CD4-positive, alpha-beta memory T cell (primary cell): Measurements from ENCODE around the gene ZNF148. TPM values are rescaled to one million over a fixed set of nuclear protein-coding genes. Genes with fewer than 3 reads are reported as not detected.
A peak's percentile ranks its signal among the peaks of the same experiment; 100 is the strongest.

Source experiments
- CTCF ChIA-PET: fragments of 350-600 bp; sonication (Branson Sonifier 250); formaldehyde crosslinking; loops from one replicate; lab custom pipeline; 2021; ENCODE audit warnings: inconsistent platforms; ENCODE audit not compliant: partially characterized antibody; lab: Charles Lee
- POLR2A ChIA-PET: fragments of 350-600 bp; sonication (Branson Sonifier 250); formaldehyde crosslinking; loops from one replicate; lab custom pipeline; 2021; ENCODE audit not compliant: partially characterized antibody; lab: Charles Lee
- DNase-seq, 5 donors: peaks; one replicate each; pipeline versions ENCODE4 v3.0.0 to v3.0.0-alpha.2; 2020 to 2022; ENCODE audit warnings: mixed read lengths in 1 of 5
- H3K27ac ChIP-seq: one replicate; pipeline ENCODE4 v1.7.0; 2013; ENCODE audit warnings: low read depth, low read length
- H3K27me3 ChIP-seq: 2 replicates; pipeline ENCODE4 v1.7.0; 2013; ENCODE audit warnings: mild to moderate bottlenecking, low read length, moderate library complexity; ENCODE audit not compliant: insufficient read depth
- H3K36me3 ChIP-seq: 2 replicates; pipeline ENCODE4 v1.7.0; 2013; ENCODE audit warnings: mild to moderate bottlenecking, low read length, moderate library complexity; ENCODE audit not compliant: insufficient read depth
- H3K4me1 ChIP-seq: 2 replicates; pipeline ENCODE4 v1.7.0; 2013; ENCODE audit warnings: mild to moderate bottlenecking, low read length, moderate library complexity; ENCODE audit not compliant: insufficient read depth
- H3K4me3 ChIP-seq, 2 donors: one replicate each; pipeline ENCODE4 v1.7.0; 2013; ENCODE audit warnings: low read length in 2 of 2, mild to moderate bottlenecking in 1 of 2
- H3K9me3 ChIP-seq, 2 donors: one replicate each; pipeline ENCODE4 v1.7.0; 2013; ENCODE audit warnings: low read length in 2 of 2, control low read depth in 1 of 2; ENCODE audit not compliant: control insufficient read depth in 1 of 2
- H3K27ac Mint-ChIP-seq, 7 donors: one replicate each; pipeline ENCODE4 v1.8.0; 2020 to 2021; ENCODE audit warnings: mixed read lengths in 7 of 7, mild to moderate bottlenecking in 6 of 7, inconsistent platforms in 3 of 7, moderate library complexity in 3 of 7
- H3K27me3 Mint-ChIP-seq, 2 donors: one replicate each; pipeline ENCODE4 v1.8.0; 2020 to 2021; ENCODE audit warnings: mixed read lengths in 2 of 2
- H3K36me3 Mint-ChIP-seq, 2 donors: one replicate each; pipeline ENCODE4 v1.8.0; 2020 to 2021; ENCODE audit warnings: mixed read lengths in 2 of 2, inconsistent platforms in 1 of 2, mild to moderate bottlenecking in 1 of 2
- H3K4me1 Mint-ChIP-seq, 4 donors: one replicate each; pipeline ENCODE4 v1.8.0; 2020 to 2021; ENCODE audit warnings: mixed read lengths in 4 of 4, mild to moderate bottlenecking in 1 of 4
- H3K4me3 Mint-ChIP-seq, 8 donors: one replicate each; pipeline ENCODE4 v1.8.0; 2020 to 2021; ENCODE audit warnings: mixed read lengths in 8 of 8, mild to moderate bottlenecking in 7 of 8, moderate library complexity in 6 of 8, inconsistent platforms in 3 of 8
- H3K9me3 Mint-ChIP-seq, 8 donors: one replicate each; pipeline ENCODE4 v1.8.0; 2020 to 2021; ENCODE audit warnings: mixed read lengths in 8 of 8, mild to moderate bottlenecking in 5 of 8, inconsistent platforms in 3 of 8, moderate library complexity in 1 of 8
- intact Hi-C: fragments of 100-400 bp; cut with micrococcal nuclease; formaldehyde crosslinking; loops from one replicate; pipeline ENCODE4 v1.15.1; 2023
- polyA plus RNA-seq, 2 donors: library from polyadenylated mRNA; unstranded; fragments of 300-500 nt; fragmentation: Illumina TruSeq; gene quantifications; one replicate each; pipeline ENCODE4 v1.2.3, GENCODE V29; 2021
- total RNA-seq, 2 experiments: library from RNA; stranded (reverse); gene quantifications; one replicate each; pipeline ENCODE4 v1.2.3, GENCODE V29; 2021

The ZNF148 gene
- total and polyA plus RNA-seq, 4 experiments from 2014 or later = 60.6 to 74.7 (median 64.0) TPM

DNA sequence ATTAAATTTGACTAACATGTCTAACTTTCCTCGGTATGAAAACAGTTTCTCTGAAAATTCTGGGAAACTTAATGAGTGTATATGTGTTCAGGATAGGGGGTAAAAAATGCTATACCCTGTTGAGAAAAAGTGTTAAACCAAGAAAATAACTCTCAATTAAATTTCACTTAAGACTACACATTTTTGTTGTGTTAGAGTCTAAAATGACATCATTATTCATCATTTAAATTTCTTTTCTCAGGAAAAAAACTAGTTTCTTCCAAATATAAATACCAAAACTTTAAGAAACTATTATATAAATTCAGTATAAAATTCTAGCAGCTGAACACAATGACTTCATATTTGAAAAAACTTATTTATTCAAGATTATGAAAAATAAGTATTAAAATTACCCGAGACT, 52.2 kb downstream of the ZNF148 start:
- no peak overlapping the region for H3K4me3 ChIP-seq
- ChIA-PET CTCF (no interaction called here), POLR2A (no interaction called here)
- intact Hi-C loops = no loop called here
- Mint-ChIP-seq H3K27me3 (no peaks in the 10 kb centered on the region), H3K27ac (no peak overlapping the region), H3K4me1 (peaks cover 0 to 6% (median 2%) of the 10 kb centered on the region in 4 donors), H3K36me3 (peaks cover 28 to 43% of the 10 kb centered on the region in 2 donors), H3K9me3 (peaks cover 0 to 15% (median 8%) of the 10 kb centered on the region in 8 donors), H3K4me3 (no peak overlapping the region)
- H3K9me3 ChIP-seq = no peaks in the 10 kb centered on the region
- no peaks in the 10 kb centered on the region for H3K27me3 ChIP-seq
- peaks cover 22% of the 10 kb centered on the region for H3K36me3 ChIP-seq
- no peak overlapping the region for H3K27ac ChIP-seq
- no peaks in the 10 kb centered on the region for H3K4me1 ChIP-seq
- DNase-seq = no peak

- Histone ChIP-seq H3K4me1 (no peaks in the 10 kb centered on the region), H3K4me3 (no peak overlapping the region), H3K27ac (no peak overlapping the region), H3K9me3 (no peaks in the 10 kb centered on the region), H3K27me3 (no peaks in the 10 kb centered on the region), H3K36me3 (peaks cover 22% of the 10 kb centered on the region)
- intact Hi-C loops = no loop called here
- Mint-ChIP-seq H3K4me1 (peaks cover 0 to 6% (median 2%) of the 10 kb centered on the region in 4 donors), H3K4me3 (no peak overlapping the region), H3K27ac (peak overlapping the region in 1 of 7 donors; percentile 42), H3K27me3 (no peaks in the 10 kb centered on the region), H3K36me3 (peaks cover 26 to 41% of the 10 kb centered on the region in 2 donors), H3K9me3 (peaks cover 0 to 15% (median 8%) of the 10 kb centered on the region in 8 donors)
- POLR2A ChIA-PET = no interaction called here
- CTCF ChIA-PET = no interaction called here
- DNase-seq = no peak
These were observed 53.0 kb downstream of the ZNF148 start for GRCh38 chr3:125322166-125322565.

- intact Hi-C loops = no loop called here
These were observed 55.4 kb downstream of the ZNF148 start for GRCh38 chr3:125319765-125320164.

DNA sequence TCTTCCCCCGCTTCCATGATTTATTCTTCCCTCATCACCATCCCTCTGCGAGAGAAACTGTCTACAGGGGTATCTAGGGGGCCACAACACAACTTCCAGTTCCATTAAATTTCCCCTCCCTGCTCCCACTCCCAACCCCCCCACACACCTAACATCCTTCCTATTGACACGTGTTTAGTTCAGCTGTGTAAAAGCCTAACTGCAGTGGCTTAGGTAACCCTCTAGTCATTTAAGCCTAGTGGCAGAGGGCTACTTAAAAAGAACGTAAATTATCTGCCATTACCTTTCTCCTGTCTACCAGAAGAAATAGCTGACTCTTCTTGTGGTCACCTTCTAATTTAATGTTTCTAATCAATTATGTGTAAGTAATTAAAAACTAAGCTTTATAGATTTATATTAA, 56.3 kb downstream of the ZNF148 start:
- Histone ChIP-seq H3K4me3 (no peak overlapping the region), H3K27me3 (no peaks in the 10 kb centered on the region), H3K36me3 (peaks cover 11% of the 10 kb centered on the region), H3K9me3 (no peaks in the 10 kb centered on the region), H3K4me1 (no peaks in the 10 kb centered on the region), H3K27ac (no peak overlapping the region)
- ChIA-PET POLR2A (no interaction called here), CTCF (no interaction called here)
- Mint-ChIP-seq H3K4me1 (peaks cover 3 to 11% (median 6%) of the 10 kb centered on the region in 4 donors), H3K27me3 (no peaks in the 10 kb centered on the region), H3K36me3 (peaks cover 20 to 30% of the 10 kb centered on the region in 2 donors), H3K27ac (peak overlapping the region in 1 of 7 donors; percentile 45), H3K9me3 (no peaks in the 10 kb centered on the region), H3K4me3 (no peak overlapping the region)
- intact Hi-C loops = no loop called here
- no peak for DNase-seq

More at GRCh38 chr3:125319765-125320164, 55.4 kb downstream of the ZNF148 start:
- Mint-ChIP-seq H3K27me3 (no peaks in the 10 kb centered on the region), H3K4me1 (peaks cover 3 to 11% (median 6%) of the 10 kb centered on the region in 4 donors), H3K36me3 (peaks cover 18 to 33% of the 10 kb centered on the region in 2 donors), H3K27ac (peak overlapping the region in 2 of 7 donors; percentile 81 to 86), H3K4me3 (no peak overlapping the region), H3K9me3 (peaks cover 0 to 2% (median 0%) of the 10 kb centered on the region in 8 donors)
- no peak for DNase-seq
- H3K27me3 ChIP-seq = no peaks in the 10 kb centered on the region
- H3K9me3 ChIP-seq = no peaks in the 10 kb centered on the region
- ChIA-PET CTCF (no interaction called here), POLR2A (no interaction called here)
- H3K27ac ChIP-seq = no peak overlapping the region
- H3K4me1 ChIP-seq = no peaks in the 10 kb centered on the region
- no peak overlapping the region for H3K4me3 ChIP-seq
- peaks cover 11% of the 10 kb centered on the region for H3K36me3 ChIP-seq

- CTCF ChIA-PET = interaction anchor here (0.9 kb wide), 1 partner anchor 12 kb away, joined by 3 read pairs; no protein-coding TSS in a partner anchor
- Histone ChIP-seq H3K4me1 (peaks cover under 1% of the 10 kb centered on the region), H3K36me3 (peaks cover 11% of the 10 kb centered on the region), H3K9me3 (no peaks in the 10 kb centered on the region), H3K27me3 (no peaks in the 10 kb centered on the region), H3K4me3 (no peak overlapping the region), H3K27ac (no peak overlapping the region)
- no peak overlapping the region for H3K4me3 Mint-ChIP-seq
- H3K4me1 Mint-ChIP-seq = peaks cover 4 to 13% (median 8%) of the 10 kb centered on the region in 4 donors
- POLR2A ChIA-PET = interaction anchor here (0.9 kb wide), 1 partner anchor 57 kb away, joined by 6 read pairs; the partner anchor contains the start of gene ZNF148
- no peaks in the 10 kb centered on the region for H3K27me3 Mint-ChIP-seq
- no peak for DNase-seq
- H3K36me3 Mint-ChIP-seq = peaks cover 21 to 32% of the 10 kb centered on the region in 2 donors
- H3K9me3 Mint-ChIP-seq = no peaks in the 10 kb centered on the region
- intact Hi-C loops = no loop called here
- peak overlapping the region in 2 of 7 donors; percentile 29 to 42 for H3K27ac Mint-ChIP-seq
These were observed 56.8 kb downstream of the ZNF148 start for GRCh38 chr3:125318167-125318865.

DNA sequence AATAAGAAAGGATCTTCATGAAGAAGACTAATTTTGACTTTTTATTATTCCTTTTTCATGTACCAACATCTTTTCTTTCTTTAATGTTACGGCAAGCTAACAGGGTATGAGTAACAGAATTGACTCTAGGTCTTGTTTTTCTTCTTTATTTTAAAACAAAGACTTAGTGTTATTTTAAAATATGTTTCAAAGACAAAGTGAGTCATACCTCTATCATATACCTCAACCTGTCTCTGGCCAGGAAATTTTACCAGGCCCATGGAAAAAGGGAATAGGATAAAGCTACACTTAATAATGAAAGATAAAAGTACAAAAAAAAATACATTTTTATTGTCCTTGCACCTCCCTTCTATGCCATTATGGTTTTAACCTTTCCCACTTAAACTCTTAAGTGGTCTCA, 57.4 kb downstream of the ZNF148 start:
- no peak overlapping the region for H3K27ac ChIP-seq
- no peak overlapping the region for H3K27ac Mint-ChIP-seq
- DNase-seq = no peak
- no peaks in the 10 kb centered on the region for H3K27me3 Mint-ChIP-seq
- H3K9me3 ChIP-seq = no peaks in the 10 kb centered on the region
- H3K4me1 Mint-ChIP-seq = peaks cover 6 to 15% (median 11%) of the 10 kb centered on the region in 4 donors
- no peaks in the 10 kb centered on the region for H3K27me3 ChIP-seq
- no peak overlapping the region for H3K4me3 ChIP-seq
- no peaks in the 10 kb centered on the region for H3K9me3 Mint-ChIP-seq
- no peak overlapping the region for H3K4me3 Mint-ChIP-seq
- ChIA-PET CTCF (interaction anchor here (0.9 kb wide), 1 partner anchor 11 kb away, joined by 3 read pairs; no protein-coding TSS in a partner anchor), POLR2A (interaction anchor here (0.9 kb wide), 1 partner anchor 58 kb away, joined by 6 read pairs; the partner anchor contains the start of gene ZNF148)
- H3K4me1 ChIP-seq = peaks cover 4% of the 10 kb centered on the region
- intact Hi-C loops = no loop called here
- H3K36me3 Mint-ChIP-seq = peaks cover 23 to 34% of the 10 kb centered on the region in 2 donors
- peaks cover 11% of the 10 kb centered on the region for H3K36me3 ChIP-seq

- Histone ChIP-seq H3K36me3 (peaks cover 3% of the 10 kb centered on the region), H3K27me3 (no peaks in the 10 kb centered on the region), H3K4me3 (no peak overlapping the region), H3K27ac (no peak overlapping the region), H3K4me1 (peaks cover 12% of the 10 kb centered on the region), H3K9me3 (no peaks in the 10 kb centered on the region)
- Mint-ChIP-seq H3K4me3 (no peak overlapping the region), H3K27ac (peak overlapping the region in 4 of 7 donors; percentile 10 to 29 (median 22)), H3K4me1 (peaks cover 14 to 23% (median 19%) of the 10 kb centered on the region in 4 donors), H3K27me3 (no peaks in the 10 kb centered on the region), H3K9me3 (no peaks in the 10 kb centered on the region), H3K36me3 (peaks cover 28 to 39% of the 10 kb centered on the region in 2 donors)
- intact Hi-C loops = no loop called here
- DNase-seq = no peak
- CTCF ChIA-PET = no interaction called here
- POLR2A ChIA-PET = no interaction called here
These were observed 58.2 kb downstream of the ZNF148 start for GRCh38 chr3:125316949-125317348.
